Measurements from ENCODE around the gene HIRA. TPM values are rescaled to one million over a fixed set of nuclear protein-coding genes. Genes with fewer than 3 reads are reported as not detected.

HIRA gene
- total and polyA plus RNA-seq, 9 of the 15 experiments (the other 6 are each of a cell fraction or from before 2014, with no cell fraction given), result 0.96 to 132 (median 58.4) TPM

DNA sequence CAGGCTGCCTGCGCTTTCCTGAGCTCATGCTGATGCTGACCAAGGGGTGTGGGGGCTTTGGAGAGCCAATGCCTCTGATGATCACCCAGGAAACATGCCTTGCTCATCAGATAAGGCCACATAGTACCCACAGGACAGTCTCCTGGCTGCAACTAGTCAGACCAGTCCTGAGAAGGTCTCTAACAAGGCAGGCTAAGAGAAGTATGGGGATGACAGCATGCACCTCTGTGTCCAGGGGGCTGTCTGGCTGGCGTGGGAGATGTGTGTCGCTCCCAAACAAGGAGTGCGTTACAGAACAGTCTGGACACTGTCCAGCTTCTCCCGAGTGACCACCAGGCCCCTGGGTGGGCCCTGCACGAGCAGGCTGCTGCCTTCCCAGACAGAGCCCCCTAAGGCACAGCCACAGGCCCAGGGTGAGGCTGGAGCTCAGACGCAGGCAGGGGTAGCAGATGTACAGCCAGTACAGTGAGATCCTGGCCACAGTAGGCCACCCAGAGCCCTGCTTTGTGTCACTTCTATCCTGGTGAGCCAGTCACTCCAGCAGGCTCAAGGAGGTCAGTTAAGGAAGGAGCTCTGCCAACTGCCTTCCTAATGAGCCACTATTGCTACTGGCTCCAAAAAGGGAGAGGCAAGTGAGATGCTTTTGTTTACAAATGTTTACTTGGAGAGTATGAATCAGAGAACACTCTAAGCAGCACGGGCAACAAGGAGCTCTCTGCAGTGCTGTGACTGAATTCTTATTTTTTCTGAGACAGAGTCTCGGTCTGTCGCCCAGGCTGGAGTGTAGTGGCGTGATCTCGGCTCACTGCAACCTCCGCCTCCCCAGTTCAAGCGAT, 74.0 kb downstream of the HIRA start (continued):
- peak; percentile 34; the same call in 1 of the 2 replicates for TF ChIP-seq STAG1 (CRISPR knock-in tag; IDR thresholded peaks at IDR 0.05; ENCODE audit: borderline replicate concordance)
- no peak for TF ChIP-seq ZNF408 (CRISPR knock-in tag; IDR thresholded peaks at IDR 0.05; ENCODE audit: low read depth)
- no peak for TF ChIP-seq BRF2 (IDR thresholded peaks at IDR 0.05; ENCODE audit: borderline replicate concordance, insufficient read depth, insufficient read length)
- TF ChIP-seq HMG20B (CRISPR knock-in tag; IDR thresholded peaks at IDR 0.05), result no peak
- TF ChIP-seq ZFP36 (IDR thresholded peaks at IDR 0.05; ENCODE audit: low read depth, low read length, partially characterized antibody), result no peak
- TF ChIP-seq E2F1 (CRISPR knock-in tag; IDR thresholded peaks at IDR 0.05), result 0 out of 2 replicates have a peak, but pooled peaks have one; percentile 57
- TF ChIP-seq FOXA3 (CRISPR knock-in tag; conservative IDR thresholded peaks at IDR 0.05 in 1 of 2, IDR thresholded peaks at IDR 0.05 in 1 of 2), result peak in 1 of 2 experiments; percentile 78; a peak in 2 of 4 replicates
- peak; percentile 66 for TF ChIP-seq ZC3H4 (CRISPR knock-in tag; IDR thresholded peaks at IDR 0.05; ENCODE audit: borderline replicate concordance)
- peak; percentile 57 for TF ChIP-seq IRF2 (CRISPR knock-in tag; IDR thresholded peaks at IDR 0.05)
- no peak for TF ChIP-seq ARNT (IDR thresholded peaks at IDR 0.05)
- TF ChIP-seq HNRNPK (IDR thresholded peaks at IDR 0.05; ENCODE audit: low read depth, low read length, poor library complexity, severe bottlenecking), result no peak
- TF ChIP-seq RBM25 (IDR thresholded peaks at IDR 0.05; ENCODE audit: low read depth, low read length, severe bottlenecking), result no peak
- TF ChIP-seq, protein P1, sequence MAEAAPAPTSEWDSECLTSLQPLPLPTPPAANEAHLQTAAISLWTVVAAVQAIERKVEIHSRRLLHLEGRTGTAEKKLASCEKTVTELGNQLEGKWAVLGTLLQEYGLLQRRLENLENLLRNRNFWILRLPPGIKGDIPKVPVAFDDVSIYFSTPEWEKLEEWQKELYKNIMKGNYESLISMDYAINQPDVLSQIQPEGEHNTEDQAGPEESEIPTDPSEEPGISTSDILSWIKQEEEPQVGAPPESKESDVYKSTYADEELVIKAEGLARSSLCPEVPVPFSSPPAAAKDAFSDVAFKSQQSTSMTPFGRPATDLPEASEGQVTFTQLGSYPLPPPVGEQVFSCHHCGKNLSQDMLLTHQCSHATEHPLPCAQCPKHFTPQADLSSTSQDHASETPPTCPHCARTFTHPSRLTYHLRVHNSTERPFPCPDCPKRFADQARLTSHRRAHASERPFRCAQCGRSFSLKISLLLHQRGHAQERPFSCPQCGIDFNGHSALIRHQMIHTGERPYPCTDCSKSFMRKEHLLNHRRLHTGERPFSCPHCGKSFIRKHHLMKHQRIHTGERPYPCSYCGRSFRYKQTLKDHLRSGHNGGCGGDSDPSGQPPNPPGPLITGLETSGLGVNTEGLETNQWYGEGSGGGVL (CRISPR knock-in tag; IDR thresholded peaks at IDR 0.05), result no peak
- no peak for TF ChIP-seq MTA2 (IDR thresholded peaks at IDR 0.05; ENCODE audit: low read depth)
- no peak for TF ChIP-seq SRSF3 (IDR thresholded peaks at IDR 0.05; ENCODE audit: insufficient read depth, low read length)
- no peak for TF ChIP-seq TAF1 (IDR thresholded peaks at IDR 0.05; ENCODE audit: control insufficient read depth, extremely low read depth, insufficient read depth, low read length, severe bottlenecking)
- no peak for TF ChIP-seq ZNF592 (IDR thresholded peaks at IDR 0.05)
- TF ChIP-seq TRIM28 (IDR thresholded peaks at IDR 0.05), result no peak
